Right ventricle myocardium inferior (tissue), 1 donor: ENCODE measurements around the gene SPPL3. TPM values are rescaled to one million over a fixed set of nuclear protein-coding genes. Genes with fewer than 3 reads are reported as not detected.

Source experiments
- ATAC-seq: fragments of 200-7000 bp; cut with Tn5 transposase; one replicate; pipeline ENCODE4 v1.9.1; 2020; ENCODE audit warnings: mild to moderate bottlenecking, moderate library complexity
- DNase-seq: peaks from one replicate; pipeline ENCODE4 v3.0.0; 2021; ENCODE audit errors: missing footprints
- intact Hi-C: fragments of 100-400 bp; cut with DNase I; formaldehyde crosslinking; loops from one replicate; pipeline ENCODE4 v1.11.0; 2022
- total RNA-seq: library from RNA; stranded (reverse); fragmentation: NEBNext Ultra II Directional; extraction: Animal tissue kit (Norgen Biotek cat#: 25700); gene quantifications from one replicate; pipeline ENCODE4 v1.2.1, GENCODE V29; 2021
- donor health status: DM: no; HTN: yes; CAD: no; lungs with severe emphysema.

Gene SPPL3
- total RNA-seq, 1 donor from 2014 or later: 30.4 TPM

- ATAC-seq: no peak
- intact Hi-C loops: no loop called here
- no peak for DNase-seq
Observed at GRCh38 chr12:120834489-120835303, 69.5 kb downstream of the SPPL3 start.

GRCh38 chr12:120833849-120834248, 70.3 kb downstream of the SPPL3 start:
- intact Hi-C loops: no loop called here
- no peak for DNase-seq
- ATAC-seq: peak; percentile 35

GRCh38 chr12:120832737-120833136, 71.4 kb downstream of the SPPL3 start:
- DNase-seq (no peak), ATAC-seq (no peak)
- intact Hi-C loops: no loop called here

- no peak for DNase-seq
- intact Hi-C loops: no loop called here
- peak; percentile 50 for ATAC-seq
Observed at GRCh38 chr12:120831648-120832267, 72.4 kb downstream of the SPPL3 start.

DNA sequence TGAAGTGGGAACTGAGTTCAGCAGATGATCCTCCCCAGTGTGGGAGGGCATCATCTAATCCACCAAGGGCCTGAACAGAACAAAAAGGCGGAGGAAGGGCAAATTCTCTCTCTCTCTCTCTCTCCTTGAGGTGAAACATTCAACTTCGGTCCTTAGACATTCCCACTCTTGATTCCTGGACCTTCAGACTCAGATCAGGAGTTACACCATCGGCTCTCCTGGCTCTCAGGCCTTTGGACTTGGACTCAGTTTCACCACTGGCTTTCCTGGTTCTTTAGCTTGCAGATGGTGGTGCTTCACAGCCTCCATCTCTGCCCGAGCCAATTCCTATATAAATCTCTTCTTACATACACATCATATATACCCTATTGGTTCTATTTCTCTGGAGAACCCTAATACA, 73.2 kb downstream of the SPPL3 start:
- intact Hi-C loops: no loop called here

GRCh38 chr12:120830052-120830940, 73.9 kb downstream of the SPPL3 start:
- DNase-seq: no peak
- no peak for ATAC-seq
- intact Hi-C loops: no loop called here

More for the DNA sequence above, 73.2 kb downstream of the SPPL3 start:
- ATAC-seq: no peak
- no peak for DNase-seq

- peak; percentile 23 for ATAC-seq
- intact Hi-C loops: no loop called here
- DNase-seq: no peak
Observed at GRCh38 chr12:120826335-120826734, 77.8 kb downstream of the SPPL3 start.

DNA sequence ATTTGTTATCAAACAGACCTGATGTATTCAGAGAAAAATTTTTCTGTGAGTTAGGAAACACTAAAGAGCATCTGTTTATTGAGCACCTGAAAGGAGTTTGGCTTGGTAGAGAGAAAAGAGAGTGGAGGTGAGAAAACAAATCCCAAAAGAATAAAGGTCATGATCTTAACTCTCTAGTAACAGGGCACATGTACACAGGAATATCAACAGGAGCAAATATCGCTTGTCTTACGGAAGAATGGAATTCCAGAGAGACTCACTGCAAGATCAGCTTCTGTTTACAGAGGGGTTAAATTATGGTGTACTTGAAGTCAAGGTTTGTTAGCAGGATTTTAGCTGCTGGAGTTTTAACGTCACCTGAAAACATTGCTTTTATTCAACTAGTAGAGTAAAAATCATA, 78.8 kb downstream of the SPPL3 start:
- intact Hi-C loops: no loop called here
- DNase-seq (no peak), ATAC-seq (no peak)

DNA sequence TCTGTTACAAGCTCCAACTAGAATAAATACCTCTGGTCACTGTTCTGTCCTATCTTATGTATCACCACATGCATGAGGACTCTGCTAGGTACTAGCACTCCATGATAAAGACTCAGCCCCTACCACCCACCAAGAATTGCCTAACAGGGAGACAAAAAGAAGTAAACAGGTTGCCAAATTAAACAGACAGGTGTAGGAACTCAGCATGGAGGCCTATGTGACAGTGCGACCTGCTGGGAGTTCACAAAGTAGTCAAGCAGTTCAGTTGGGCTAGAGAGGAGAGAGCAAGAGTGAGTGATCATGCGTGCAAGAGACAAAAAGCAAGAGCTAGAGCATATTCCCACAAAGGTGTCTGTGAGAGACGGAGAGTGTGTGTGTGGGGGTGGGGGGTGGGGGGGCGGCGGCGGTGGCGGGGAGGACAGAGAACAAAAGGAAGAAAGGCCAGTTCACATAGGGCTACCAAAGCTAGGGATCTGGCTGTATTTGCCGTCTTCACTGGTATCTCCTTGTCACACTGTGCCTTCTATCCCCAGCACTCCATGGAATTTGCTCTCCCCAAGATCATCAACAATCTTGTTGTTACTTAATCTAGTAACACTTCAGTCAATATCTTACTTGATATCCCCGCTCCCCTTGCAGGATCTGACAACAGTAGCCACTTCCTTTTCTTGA, 81.2 kb downstream of the SPPL3 start:
- ATAC-seq (no peak), DNase-seq (no peak)
- intact Hi-C loops: no loop called here

DNA sequence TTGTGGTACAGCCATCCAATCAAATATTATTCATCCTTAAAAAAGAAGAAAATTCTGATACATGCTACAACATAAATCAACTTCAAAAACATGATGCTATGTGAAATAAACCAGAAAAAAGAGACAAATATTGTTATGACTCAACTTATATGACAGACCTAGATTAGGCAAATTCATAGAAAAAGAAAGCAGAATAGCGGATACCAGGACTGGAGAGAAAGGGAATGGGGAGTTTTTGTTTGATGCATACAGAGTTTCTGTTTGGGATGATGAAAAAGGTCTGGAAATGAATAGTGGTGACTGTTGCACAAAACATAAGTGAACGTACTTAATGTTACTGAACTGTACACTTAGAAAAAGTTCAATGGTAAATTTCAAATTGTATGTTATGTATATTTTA, 82.3 kb downstream of the SPPL3 start:
- intact Hi-C loops: no loop called here
- no peak for DNase-seq
- no peak for ATAC-seq

- DNase-seq: no peak
- intact Hi-C loops: no loop called here
- ATAC-seq: no peak
Observed at GRCh38 chr12:120820884-120821510, 83.2 kb downstream of the SPPL3 start.

GRCh38 chr12:120818416-120818815, 85.7 kb downstream of the SPPL3 start:
- intact Hi-C loops: no loop called here
- ATAC-seq (no peak), DNase-seq (no peak)

DNA sequence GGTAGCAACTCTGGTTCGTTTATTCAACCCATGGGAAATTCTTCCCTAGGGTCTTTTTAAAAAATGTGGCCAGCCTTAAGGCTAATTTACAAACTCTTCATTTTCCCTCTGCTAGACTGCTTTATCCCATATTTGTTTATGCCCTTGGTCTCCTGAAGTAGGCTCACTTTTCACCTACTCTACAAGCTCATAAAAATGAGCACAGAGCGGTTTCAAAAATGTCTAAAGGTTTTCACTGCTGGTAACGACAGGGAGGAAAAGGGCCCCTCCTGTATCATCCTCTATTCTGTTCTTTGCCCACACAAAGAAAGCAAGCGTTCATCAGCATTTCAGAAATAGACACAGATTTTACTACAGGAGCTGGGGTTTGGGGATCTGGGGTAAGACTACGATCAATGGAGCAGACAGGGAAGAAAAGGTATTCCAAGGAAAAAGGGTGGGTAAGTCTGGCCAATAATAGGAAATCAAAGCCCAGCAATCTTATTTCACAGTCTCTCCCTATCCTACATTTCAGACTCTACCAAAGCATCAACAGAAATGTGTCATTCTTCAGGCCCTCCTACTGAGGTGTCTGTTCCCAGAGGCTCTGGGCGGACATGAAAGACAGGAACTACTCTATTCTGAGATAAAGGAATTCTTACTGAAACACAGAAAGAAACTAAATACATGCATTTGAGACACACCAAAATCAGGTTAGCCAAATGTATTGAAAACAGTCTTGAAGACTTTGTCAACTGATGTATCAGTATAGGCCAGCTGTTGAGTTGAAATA, 86.4 kb downstream of the SPPL3 start:
- ATAC-seq (no peak), DNase-seq (no peak)
- intact Hi-C loops: no loop called here

DNA sequence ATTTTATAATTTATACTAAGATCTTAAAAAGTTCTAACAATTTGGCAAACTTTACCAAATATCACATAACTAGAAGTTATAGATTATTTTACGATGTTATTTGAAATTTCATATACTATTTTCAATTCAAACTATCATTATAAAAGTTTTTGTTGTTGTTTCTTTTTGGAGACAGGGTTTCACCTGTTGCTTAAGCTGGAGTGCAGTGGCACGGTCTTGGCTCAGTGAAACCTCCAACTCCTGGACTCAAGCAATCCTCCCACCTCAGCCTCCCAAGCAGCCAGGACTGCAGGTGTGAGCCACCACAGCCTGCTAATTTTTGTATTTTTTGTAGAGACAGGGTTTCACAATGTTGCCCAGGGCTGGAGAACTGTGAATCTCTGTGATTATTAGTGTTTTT, 87.8 kb downstream of the SPPL3 start:
- ATAC-seq (no peak), DNase-seq (no peak)
- intact Hi-C loops: no loop called here

DNA sequence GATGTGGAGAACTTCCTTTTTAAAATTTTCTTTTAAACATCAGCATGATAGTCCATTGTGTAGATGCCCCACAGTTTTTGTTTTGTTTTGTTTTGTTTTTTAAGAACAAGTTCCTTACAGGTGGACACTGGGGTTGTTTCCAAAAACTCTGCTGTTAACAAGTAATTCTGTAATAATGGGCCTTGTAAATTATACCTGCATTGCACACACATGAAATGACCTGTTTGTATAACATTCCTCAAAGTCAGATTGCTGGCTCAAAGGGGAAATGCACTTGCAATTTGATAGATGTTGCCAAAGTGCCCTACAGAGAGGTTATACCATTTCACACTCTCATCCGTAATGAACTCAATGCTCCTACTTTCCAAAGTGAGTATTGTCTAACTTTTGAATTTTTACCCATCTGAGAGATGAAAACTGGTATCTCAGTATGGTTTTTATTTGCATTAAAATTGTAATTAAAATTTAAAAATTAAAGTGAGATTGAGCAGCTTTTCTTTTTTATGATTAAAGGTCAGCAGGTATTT, 89.2 kb downstream of the SPPL3 start:
- intact Hi-C loops: no loop called here
- DNase-seq (no peak), ATAC-seq (no peak)

DNA sequence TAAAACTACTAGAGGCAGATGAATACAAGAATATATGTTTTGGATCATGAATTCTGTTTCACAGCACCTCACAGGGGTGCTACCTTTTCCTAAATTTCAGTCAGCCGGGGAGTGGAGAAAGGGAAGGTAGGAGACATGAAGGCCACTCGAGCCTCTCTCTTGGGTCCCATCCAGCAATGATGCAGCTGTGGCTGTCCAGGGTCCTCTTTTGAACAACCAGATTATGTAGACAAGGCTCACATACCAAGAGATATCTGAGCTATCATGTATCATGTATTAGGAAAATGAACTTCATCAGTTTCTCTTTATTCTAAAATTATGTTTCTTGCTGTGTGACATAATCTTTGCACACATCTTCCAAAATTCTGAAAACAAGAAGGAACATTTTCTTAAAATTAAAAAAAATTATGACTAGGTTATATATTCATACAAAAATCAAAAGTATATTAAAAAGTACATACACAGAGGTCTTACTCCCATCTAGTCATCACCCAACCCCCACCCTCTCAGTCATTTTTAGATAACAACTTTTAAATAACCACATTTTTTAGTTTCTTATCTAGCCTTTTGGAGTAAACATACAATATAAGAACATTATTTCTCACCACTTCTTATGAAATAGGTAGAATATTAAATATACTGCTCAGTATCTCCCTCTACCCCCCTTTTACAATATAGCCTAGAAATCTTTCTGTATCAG, 89.8 kb downstream of the SPPL3 start:
- intact Hi-C loops: no loop called here
- ATAC-seq (no peak), DNase-seq (no peak)

DNA sequence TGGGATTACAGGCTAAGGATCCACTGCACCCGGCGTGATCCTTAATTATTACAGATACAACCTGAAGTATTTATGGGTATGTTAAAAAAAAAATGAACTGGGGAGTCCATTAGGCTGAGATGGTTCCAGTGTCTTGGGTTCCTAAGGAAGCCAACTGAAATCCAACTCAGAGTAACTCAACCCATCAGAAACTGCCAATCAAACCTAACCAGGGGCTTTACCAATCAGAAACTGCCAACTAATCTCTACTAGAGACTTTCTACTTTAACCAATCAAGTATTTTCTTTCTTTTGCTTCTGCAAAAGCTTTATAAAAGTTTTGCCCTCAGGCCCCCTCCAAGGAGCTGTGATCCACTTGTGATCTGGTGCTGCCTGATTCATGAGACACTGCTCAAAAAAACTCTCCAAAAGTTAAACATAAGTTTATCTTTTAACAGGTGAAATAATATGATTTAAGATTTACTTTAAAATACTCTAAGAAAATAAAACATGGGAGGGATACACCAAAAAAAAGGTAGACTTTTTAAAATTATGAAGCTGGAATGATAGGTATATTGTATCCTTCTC, 90.5 kb downstream of the SPPL3 start:
- intact Hi-C loops: no loop called here
- ATAC-seq: no peak

More for the DNA sequence above, 90.5 kb downstream of the SPPL3 start:
- no peak for DNase-seq
